Measurements from ENCODE around the gene RERE.

RERE gene

GRCh38 chr1:8497210-8497819, 320.1 kb downstream of the RERE start:
- H3K27ac ChIP-seq = no peak overlapping the region
- peaks cover 12% of the 10 kb centered on the region; the same call in 1 of the 2 replicates for H3K36me3 ChIP-seq (ENCODE audit: insufficient read depth, low read length)
- no peak for DNase-seq (ENCODE audit: low read depth, low spot score)
- TF ChIP-seq POLR2AphosphoS5 (IDR thresholded peaks at IDR 0.05; ENCODE audit: borderline replicate concordance, low read depth, low read length) (no peak), EZH2 (IDR thresholded peaks at IDR 0.05) (no peak), FOXP2 (optimal IDR thresholded peaks at IDR 0.05; ENCODE audit: control extremely low read depth, extremely low read length, insufficient read depth) (no peak)
- no peak overlapping the region for H3K4me3 ChIP-seq
- H3K9me3 ChIP-seq (ENCODE audit: low read depth, low read length) = no peaks in the 10 kb centered on the region
- no peak overlapping the region for H3K9ac ChIP-seq (ENCODE audit: insufficient read length)

- Histone ChIP-seq H3K27ac (no peak overlapping the region), H3K9me3 (ENCODE audit: low read depth, low read length) (no peaks in the 10 kb centered on the region), H3K9ac (ENCODE audit: insufficient read length) (no peak overlapping the region), H3K4me3 (no peak overlapping the region), H3K36me3 (ENCODE audit: insufficient read depth, low read length) (peaks cover 12% of the 10 kb centered on the region; the same call in 1 of the 2 replicates)
- no peak for DNase-seq (ENCODE audit: low read depth, low spot score)
- TF ChIP-seq POLR2AphosphoS5 (IDR thresholded peaks at IDR 0.05; ENCODE audit: borderline replicate concordance, low read depth, low read length) = no peak
- no peak for TF ChIP-seq FOXP2 (optimal IDR thresholded peaks at IDR 0.05; ENCODE audit: control extremely low read depth, extremely low read length, insufficient read depth)
- no peak for TF ChIP-seq EZH2 (IDR thresholded peaks at IDR 0.05)
Measured at GRCh38 chr1:8496473-8496872, 321.0 kb downstream of the RERE start.

GRCh38 chr1:8495928-8496401, 321.5 kb downstream of the RERE start:
- H3K9me3 ChIP-seq (ENCODE audit: low read depth, low read length) = no peaks in the 10 kb centered on the region
- H3K4me3 ChIP-seq = no peak overlapping the region
- peaks cover 12% of the 10 kb centered on the region; the same call in 1 of the 2 replicates for H3K36me3 ChIP-seq (ENCODE audit: insufficient read depth, low read length)
- H3K27ac ChIP-seq = no peak overlapping the region
- TF ChIP-seq EZH2 (IDR thresholded peaks at IDR 0.05) = no peak
- H3K9ac ChIP-seq (ENCODE audit: insufficient read length) = no peak overlapping the region
- DNase-seq (ENCODE audit: low read depth, low spot score) = no peak

- no peak overlapping the region for H3K9ac ChIP-seq (ENCODE audit: insufficient read length)
- H3K36me3 ChIP-seq (ENCODE audit: insufficient read depth, low read length) = peaks cover 12% of the 10 kb centered on the region; the same call in 1 of the 2 replicates
- no peak overlapping the region for H3K4me3 ChIP-seq
- no peaks in the 10 kb centered on the region for H3K9me3 ChIP-seq (ENCODE audit: low read depth, low read length)
- TF ChIP-seq EZH2 (IDR thresholded peaks at IDR 0.05) = no peak
- TF ChIP-seq FOXP2 (optimal IDR thresholded peaks at IDR 0.05; ENCODE audit: control extremely low read depth, extremely low read length, insufficient read depth) = no peak
- H3K27ac ChIP-seq = no peak overlapping the region
- no peak for DNase-seq (ENCODE audit: low read depth, low spot score)
Measured at GRCh38 chr1:8494681-8495080, 322.8 kb downstream of the RERE start.

GRCh38 chr1:8493916-8494540, 323.4 kb downstream of the RERE start:
- Histone ChIP-seq H3K4me3 (no peak overlapping the region), H3K27ac (no peak overlapping the region), H3K36me3 (ENCODE audit: insufficient read depth, low read length) (peaks cover 12% of the 10 kb centered on the region; the same call in 1 of the 2 replicates), H3K9ac (ENCODE audit: insufficient read length) (no peak overlapping the region), H3K9me3 (ENCODE audit: low read depth, low read length) (no peaks in the 10 kb centered on the region)
- DNase-seq (ENCODE audit: low read depth, low spot score) = no peak
- TF ChIP-seq POLR2AphosphoS5 (IDR thresholded peaks at IDR 0.05; ENCODE audit: borderline replicate concordance, low read depth, low read length) (no peak), FOXP2 (optimal IDR thresholded peaks at IDR 0.05; ENCODE audit: control extremely low read depth, extremely low read length, insufficient read depth) (no peak), EZH2 (IDR thresholded peaks at IDR 0.05) (no peak)

GRCh38 chr1:8487249-8487648, 330.2 kb downstream of the RERE start:
- Histone ChIP-seq H3K27ac (no peak overlapping the region), H3K4me3 (no peak overlapping the region), H3K9ac (ENCODE audit: insufficient read length) (no peak overlapping the region), H3K9me3 (ENCODE audit: low read depth, low read length) (no peaks in the 10 kb centered on the region), H3K36me3 (ENCODE audit: insufficient read depth, low read length) (no peaks in the 10 kb centered on the region)
- DNase-seq (ENCODE audit: low read depth, low spot score) = no peak
- TF ChIP-seq EZH2 (IDR thresholded peaks at IDR 0.05) (no peak), FOXP2 (optimal IDR thresholded peaks at IDR 0.05; ENCODE audit: control extremely low read depth, extremely low read length, insufficient read depth) (no peak), POLR2AphosphoS5 (IDR thresholded peaks at IDR 0.05; ENCODE audit: borderline replicate concordance, low read depth, low read length) (no peak)

GRCh38 chr1:8486047-8486446, 331.4 kb downstream of the RERE start:
- TF ChIP-seq EZH2 (IDR thresholded peaks at IDR 0.05) (no peak), POLR2AphosphoS5 (IDR thresholded peaks at IDR 0.05; ENCODE audit: borderline replicate concordance, low read depth, low read length) (no peak), FOXP2 (optimal IDR thresholded peaks at IDR 0.05; ENCODE audit: control extremely low read depth, extremely low read length, insufficient read depth) (no peak)
- no peak overlapping the region for H3K27ac ChIP-seq
- H3K9me3 ChIP-seq (ENCODE audit: low read depth, low read length) = no peaks in the 10 kb centered on the region
- no peak for DNase-seq (ENCODE audit: low read depth, low spot score)
- no peak overlapping the region for H3K9ac ChIP-seq (ENCODE audit: insufficient read length)
- no peak overlapping the region for H3K4me3 ChIP-seq
- H3K36me3 ChIP-seq (ENCODE audit: insufficient read depth, low read length) = no peaks in the 10 kb centered on the region

- Histone ChIP-seq H3K4me3 (no peak overlapping the region), H3K9me3 (ENCODE audit: low read depth, low read length) (no peaks in the 10 kb centered on the region), H3K9ac (ENCODE audit: insufficient read length) (no peak overlapping the region), H3K27ac (no peak overlapping the region), H3K36me3 (ENCODE audit: insufficient read depth, low read length) (no peaks in the 10 kb centered on the region)
- TF ChIP-seq FOXP2 (optimal IDR thresholded peaks at IDR 0.05; ENCODE audit: control extremely low read depth, extremely low read length, insufficient read depth) (no peak), EZH2 (IDR thresholded peaks at IDR 0.05) (no peak), POLR2AphosphoS5 (IDR thresholded peaks at IDR 0.05; ENCODE audit: borderline replicate concordance, low read depth, low read length) (no peak)
- DNase-seq (ENCODE audit: low read depth, low spot score) = no peak
Measured at GRCh38 chr1:8483586-8483985, 333.9 kb downstream of the RERE start.

GRCh38 chr1:8482979-8483381, 334.5 kb downstream of the RERE start:
- H3K4me3 ChIP-seq = no peak overlapping the region
- DNase-seq (ENCODE audit: low read depth, low spot score) = no peak
- no peaks in the 10 kb centered on the region for H3K36me3 ChIP-seq (ENCODE audit: insufficient read depth, low read length)
- H3K9me3 ChIP-seq (ENCODE audit: low read depth, low read length) = no peaks in the 10 kb centered on the region
- no peak overlapping the region for H3K9ac ChIP-seq (ENCODE audit: insufficient read length)
- no peak overlapping the region for H3K27ac ChIP-seq
- TF ChIP-seq FOXP2 (optimal IDR thresholded peaks at IDR 0.05; ENCODE audit: control extremely low read depth, extremely low read length, insufficient read depth) (no peak), POLR2AphosphoS5 (IDR thresholded peaks at IDR 0.05; ENCODE audit: borderline replicate concordance, low read depth, low read length) (no peak), EZH2 (IDR thresholded peaks at IDR 0.05) (no peak)

All from SK-N-MC (cell line).